GM18861 (cell line): ENCODE results near the gene NCOA6.

Experiments used
- ATAC-seq: cut with Tn5 transposase; IDR thresholded peaks from one replicate; pipeline ENCODE4 v1.9.1; 2021; ENCODE audit not compliant: unreplicated experiment

NCOA6 gene

GRCh38 chr20:34776177-34776576, 49.3 kb downstream of the NCOA6 start:
- ATAC-seq = no peak

GRCh38 chr20:34774886-34775285, 50.6 kb downstream of the NCOA6 start:
- no peak for ATAC-seq

- ATAC-seq = no peak
Observed at GRCh38 chr20:34774449-34774848, 51.0 kb downstream of the NCOA6 start.

- no peak for ATAC-seq
Observed at GRCh38 chr20:34773726-34774125, 51.7 kb downstream of the NCOA6 start.

GRCh38 chr20:34772437-34772836, 53.0 kb downstream of the NCOA6 start:
- ATAC-seq = no peak

GRCh38 chr20:34771680-34772081, 53.8 kb downstream of the NCOA6 start:
- ATAC-seq = no peak

GRCh38 chr20:34768096-34768495, 57.4 kb downstream of the NCOA6 start:
- ATAC-seq = no peak

GRCh38 chr20:34762031-34762555, 63.4 kb downstream of the NCOA6 start:
- no peak for ATAC-seq

- no peak for ATAC-seq
Observed at GRCh38 chr20:34755367-34755766, 70.1 kb downstream of the NCOA6 start.

GRCh38 chr20:34754611-34755010, 70.8 kb downstream of the NCOA6 start:
- ATAC-seq = no peak

- ATAC-seq = no peak
Observed at GRCh38 chr20:34753706-34754461, 71.6 kb downstream of the NCOA6 start.

GRCh38 chr20:34751453-34751852, 74.0 kb downstream of the NCOA6 start:
- no peak for ATAC-seq

- ATAC-seq = no peak
Observed at GRCh38 chr20:34750484-34750883, 75.0 kb downstream of the NCOA6 start.

- no peak for ATAC-seq
Observed at GRCh38 chr20:34748709-34749108, 76.7 kb downstream of the NCOA6 start.

GRCh38 chr20:34747479-34747878, 78.0 kb downstream of the NCOA6 start:
- no peak for ATAC-seq

- ATAC-seq = no peak
Observed at GRCh38 chr20:34746674-34747073, 78.8 kb downstream of the NCOA6 start.

- no peak for ATAC-seq
Observed at GRCh38 chr20:34744847-34745246, 80.6 kb downstream of the NCOA6 start.

GRCh38 chr20:34744340-34744739, 81.1 kb downstream of the NCOA6 start:
- no peak for ATAC-seq

GRCh38 chr20:34743039-34743438, 82.4 kb downstream of the NCOA6 start:
- no peak for ATAC-seq

GRCh38 chr20:34736106-34736735, 89.2 kb downstream of the NCOA6 start:
- ATAC-seq = no peak

GRCh38 chr20:34732523-34732922, 92.9 kb downstream of the NCOA6 start:
- no peak for ATAC-seq

- ATAC-seq = no peak
Observed at GRCh38 chr20:34729416-34729815, 96.0 kb downstream of the NCOA6 start.
